ENCODE results near the gene SLC10A3.
A peak's percentile ranks its signal among the peaks of the same experiment; 100 is the strongest.

SLC10A3 gene

GRCh38 chrX:154490414-154491083 is at the start of gene SLC10A3:
Gene SLC10A3 (minus strand): TSS chrX:154490629. CDS start chrX:154488940, 1,689 bp downstream.
- peak; percentile 80 for DNase-seq (ENCODE audit: low read depth)

GRCh38 chrX:154539077-154539476 is 48.6 kb upstream of the SLC10A3 start:
- DNase-seq (ENCODE audit: low read depth) = no peak

GRCh38 chrX:154535892-154536291 is 45.5 kb upstream of the SLC10A3 start:
- DNase-seq (ENCODE audit: low read depth) = no peak

- DNase-seq (ENCODE audit: low read depth) = peak; percentile 76
Observed at GRCh38 chrX:154534526-154535322, 44.3 kb upstream of the SLC10A3 start.

- DNase-seq (ENCODE audit: low read depth) = no peak
Observed at GRCh38 chrX:154532690-154533089, 42.3 kb upstream of the SLC10A3 start.

GRCh38 chrX:154531626-154532025 is 41.2 kb upstream of the SLC10A3 start:
- DNase-seq (ENCODE audit: low read depth) = no peak

GRCh38 chrX:154530286-154530685 is 39.9 kb upstream of the SLC10A3 start:
- no peak for DNase-seq (ENCODE audit: low read depth)

- DNase-seq (ENCODE audit: low read depth) = no peak
Observed at GRCh38 chrX:154529206-154529612, 38.8 kb upstream of the SLC10A3 start.

- peak; percentile 33 for DNase-seq (ENCODE audit: low read depth)
Observed at GRCh38 chrX:154526901-154527675, 36.7 kb upstream of the SLC10A3 start.

- DNase-seq (ENCODE audit: low read depth) = no peak
Observed at GRCh38 chrX:154525606-154526490, 35.4 kb upstream of the SLC10A3 start.

GRCh38 chrX:154519389-154519788 is 29.0 kb upstream of the SLC10A3 start:
- DNase-seq (ENCODE audit: low read depth) = no peak

- DNase-seq (ENCODE audit: low read depth) = no peak
Observed at GRCh38 chrX:154517101-154517781, 26.8 kb upstream of the SLC10A3 start.

- DNase-seq (ENCODE audit: low read depth) = no peak
Observed at GRCh38 chrX:154516656-154517100, 26.2 kb upstream of the SLC10A3 start.

- DNase-seq (ENCODE audit: low read depth) = peak; percentile 88
Observed at GRCh38 chrX:154515966-154516655, 25.7 kb upstream of the SLC10A3 start, which contains the start of gene FAM3A. Gene FAM3A (minus strand): TSS chrX:154516232. CDS start chrX:154515772, 460 bp downstream.

GRCh38 chrX:154515090-154515965 is 24.9 kb upstream of the SLC10A3 start:
- DNase-seq (ENCODE audit: low read depth) = no peak

GRCh38 chrX:154513716-154514115 is 23.3 kb upstream of the SLC10A3 start:
- no peak for DNase-seq (ENCODE audit: low read depth)

- DNase-seq (ENCODE audit: low read depth) = no peak
Observed at GRCh38 chrX:154512879-154513553, 22.6 kb upstream of the SLC10A3 start.

GRCh38 chrX:154511761-154512160 is 21.3 kb upstream of the SLC10A3 start:
- no peak for DNase-seq (ENCODE audit: low read depth)

GRCh38 chrX:154509455-154509854 is 19.0 kb upstream of the SLC10A3 start:
- no peak for DNase-seq (ENCODE audit: low read depth)
